HepG2 (cell line): Measurements from ENCODE around the gene NUB1. TPM values are rescaled to one million over a fixed set of nuclear protein-coding genes. Genes with fewer than 3 reads are reported as not detected.

Source experiments
- ATAC-seq: fragments of 200-7000 bp; cut with Tn5 transposase; 3 replicates; pipeline ENCODE4 v1.9.1; 2020; ENCODE audit warnings: mild to moderate bottlenecking, moderate library complexity
- BruUV-seq: library from RNA; stranded (reverse); fragments of 400-500 nt; replicated peaks from 2 replicates; lab custom pipeline; 2021; lab: Mats Ljungman, UMichigan
- CTCF ChIA-PET: fragments of 300-600 bp; formaldehyde crosslinking; extraction: SDS; loops from one replicate; lab custom pipeline; 2021; ENCODE audit warnings: low total read pairs, inconsistent platforms, low intra/inter-chr PET ratio; lab: Yijun Ruan, JAX
- POLR2A ChIA-PET: fragments of 350-600 bp; sonication (Branson Sonifier 250); formaldehyde crosslinking; loops from one replicate; lab custom pipeline; 2020; ENCODE audit warnings: antibody characterized with exemption, inconsistent platforms; lab: Yijun Ruan, JAX
- DNase-seq: peaks from one replicate; pipeline ENCODE4 v3.0.0-alpha.2; 2015; ENCODE audit warnings: low spot score
- FAIRE-seq: peaks from 3 replicates; lab custom pipeline; 2011; peaks lifted over from hg19 to GRCh38; lab: Jason Lieb, UNC
- H2AFZ ChIP-seq: one replicate; pipeline ENCODE4 v1.6.1; 2011; ENCODE audit warnings: low read length, inconsistent platforms
- H3K27ac ChIP-seq: fragments of 300-600 bp; 3 replicates; pipeline ENCODE4 v1.8.0; 2011; ENCODE audit warnings: mixed run types, mild to moderate bottlenecking, mixed read lengths, low read length, inconsistent platforms; ENCODE audit not compliant: insufficient read depth; ENCODE audit errors: extremely low read length
- H3K27me3 ChIP-seq, 2 experiments: fragments of 200-600 bp in 1 of 2; 2 replicates in 1 of 2; 3 replicates in 1 of 2; pipeline versions ENCODE4 v1.6.0 to v1.8.0; 2011; ENCODE audit warnings: low read length in 2 of 2, mild to moderate bottlenecking in 2 of 2, moderate library complexity in 2 of 2, inconsistent platforms in 1 of 2; ENCODE audit not compliant: insufficient read depth in 2 of 2, control insufficient read depth in 1 of 2
- H3K36me3 ChIP-seq, 2 experiments: fragments of 200-600 bp in 1 of 2; replicated peaks in 1 of 2; 2 replicates in 1 of 2; 3 replicates in 1 of 2; pipeline versions ENCODE4 v1.5.1 to v1.8.0; 2011; ENCODE audit warnings: low read length in 2 of 2, inconsistent platforms in 1 of 2; ENCODE audit not compliant: insufficient read depth in 2 of 2, control insufficient read depth in 1 of 2
- H3K4me1 ChIP-seq: 2 replicates; pipeline ENCODE4 v1.5.1; 2012; ENCODE audit warnings: low read length, inconsistent platforms; ENCODE audit not compliant: insufficient read depth
- H3K4me2 ChIP-seq: 2 replicates; pipeline ENCODE4 v1.6.0; 2011; ENCODE audit warnings: low read depth, low read length, inconsistent platforms
- H3K4me3 ChIP-seq, 3 experiments: fragments of 200-600 bp in 1 of 3; sonication (generic), shearing (Covaris generic) in 1 of 3; replicated peaks in 1 of 3; 2 replicates each; pipeline ENCODE4 v1.5.1; 2011 to 2016; ENCODE audit warnings: low read length in 3 of 3, inconsistent platforms in 2 of 3, low read depth in 2 of 3, mild to moderate bottlenecking in 2 of 3, control low read depth in 1 of 3, mixed read lengths in 1 of 3; ENCODE audit not compliant: insufficient read depth in 1 of 3
- H3K79me2 ChIP-seq: one replicate; pipeline ENCODE4 v1.6.1; 2011; ENCODE audit warnings: low read length, inconsistent platforms; ENCODE audit not compliant: insufficient read depth
- H3K9ac ChIP-seq: 2 replicates; pipeline ENCODE4 v1.6.0; 2011; ENCODE audit warnings: mild to moderate bottlenecking, low read depth, low read length, inconsistent platforms; ENCODE audit not compliant: insufficient read depth
- H3K9me3 ChIP-seq: 2 replicates; pipeline ENCODE4 v1.5.1; 2012; ENCODE audit warnings: mild to moderate bottlenecking, low read length
- H4K20me1 ChIP-seq: 2 replicates; pipeline ENCODE4 v1.6.0; 2011; ENCODE audit warnings: inconsistent platforms, mild to moderate bottlenecking, low read length, moderate library complexity; ENCODE audit not compliant: insufficient read depth
- CBFB ChIP-seq: sonication (generic); formaldehyde crosslinking; IDR thresholded peaks from 2 replicates; pipeline ENCODE4 v1.4.0; 2020; ENCODE audit warnings: missing genetic modification reagents
- IRF9 ChIP-seq: sonication (generic); formaldehyde crosslinking; IDR thresholded peaks from 2 replicates; pipeline ENCODE4 v1.8.0; 2022; ENCODE audit warnings: missing genetic modification reagents, mild to moderate bottlenecking, borderline replicate concordance
- PCBP2 ChIP-seq: fragments of 200-400 bp; formaldehyde crosslinking; optimal IDR thresholded peaks from 2 replicates; pipeline ENCODE3; 2018; ENCODE audit warnings: low read length, low read depth; ENCODE audit not compliant: poor library complexity, severe bottlenecking
- SYNCRIP ChIP-seq: fragments of 200-400 bp; formaldehyde crosslinking; IDR thresholded peaks from 2 replicates; pipeline ENCODE4 v1.6.1; 2018; ENCODE audit warnings: mild to moderate bottlenecking, low read depth, low read length; ENCODE audit not compliant: insufficient read depth
- ZBTB38 ChIP-seq: sonication (generic); formaldehyde crosslinking; IDR thresholded peaks from 2 replicates; pipeline ENCODE4 v1.5.1; 2020; ENCODE audit warnings: mild to moderate bottlenecking, missing genetic modification reagents
- ZFP90 ChIP-seq: sonication (generic); formaldehyde crosslinking; IDR thresholded peaks from 2 replicates; pipeline ENCODE4 v1.8.0; 2022; ENCODE audit warnings: missing genetic modification reagents, mild to moderate bottlenecking, inconsistent platforms, borderline replicate concordance
- ZNF850 ChIP-seq: sonication (generic); formaldehyde crosslinking; conservative IDR thresholded peaks from 2 replicates; pipeline ENCODE4 v1.9.0; 2021; ENCODE audit warnings: mild to moderate bottlenecking, missing genetic modification reagents
- whole genome bisulfite sequencing: methylation state at CpG from one replicate; pipeline ENCODE4 v1.1.6; 2017; ENCODE audit warnings: low lambda C conversion rate; 5-methylcytosine and 5-hydroxymethylcytosine counted together
- in situ Hi-C: cut with HindIII; loops from 2 replicates; pipeline ENCODE4 v1.10.0; 2017; ENCODE audit warnings: low pct_unique_long_range_greater_than_20kb; ENCODE audit not compliant: extremely low pct_ligation_motif_present
- intact Hi-C: fragments of 100-400 bp; cut with micrococcal nuclease; formaldehyde crosslinking; loops from one replicate; pipeline ENCODE4 v1.10.0; 2022; ENCODE audit not compliant: unreplicated experiment
- polyA plus RNA-seq, 8 experiments: library from polyadenylated mRNA; depleted of rRNA in 3 of 8; stranded (reverse) in 7 of 8; unstranded in 1 of 8; fragments of >200 nt; fragmentation: Illumina TruSeq in 4 of 8; extraction: Trizol in 4 of 8; gene quantifications; 2 replicates each; pipeline versions ENCODE4 v1.2.1 to v1.2.3, GENCODE V29; 2011 to 2016; ENCODE audit warnings: low read depth in 4 of 8, missing spikeins in 1 of 8, mixed read lengths in 1 of 8; ENCODE audit not compliant: insufficient read depth in 1 of 8
- total RNA-seq, 5 experiments: library from RNA; depleted of rRNA; stranded (reverse); fragments of >200 nt; fragmentation: Illumina TruSeq; extraction: Trizol; gene quantifications; 2 replicates each; pipeline ENCODE4 v1.2.3, GENCODE V29; 2016; ENCODE audit warnings: low read depth in 1 of 5
- TF ChIP-seq, protein P1 (sequence below): sonication (generic); formaldehyde crosslinking; IDR thresholded peaks from 2 replicates; pipeline ENCODE4 v1.4.0; 2020; ENCODE audit warnings: missing genetic modification reagents, low read depth, mild to moderate bottlenecking, borderline replicate concordance

Gene NUB1
- total and polyA plus RNA-seq, 2 of the 13 experiments (the other 11 are each of a cell fraction or from before 2014, with no cell fraction given), result 27.1 to 37.0 TPM

- ATAC-seq, result peak; percentile 56
- no peak for DNase-seq
- in situ Hi-C loops, result no loop called here
- Histone ChIP-seq H3K4me3 (no peak overlapping the region; a peak in 1 of 6 replicates), H3K27me3 (peaks cover 2 to 25% of the 10 kb centered on the region in 2 experiments; a peak in 3 of 5 replicates), H3K9ac (no peak overlapping the region), H3K79me2 (no peaks in the 10 kb centered on the region), H2AFZ (no peak overlapping the region), H3K4me1 (peaks cover 24% of the 10 kb centered on the region), H3K36me3 (no peaks in the 10 kb centered on the region), H3K27ac (no peak overlapping the region), H3K9me3 (no peaks in the 10 kb centered on the region; the same call in 1 of the 2 replicates), H4K20me1 (no peaks in the 10 kb centered on the region), H3K4me2 (peak overlapping the region; percentile 21; the same call in 1 of the 2 replicates)
- intact Hi-C loops, result no loop called here
- ChIA-PET CTCF (no interaction called here), POLR2A (interaction anchor here (0.6 kb wide), 1 partner anchor 100 kb away, joined by 4 read pairs; no protein-coding TSS in a partner anchor)
- BruUV-seq, result no TSS peak
- TF ChIP-seq SYNCRIP, result no peak
- no peak for TF ChIP-seq ZFP90 (CRISPR knock-in tag)
- no peak for TF ChIP-seq ZNF850 (CRISPR knock-in tag)
- TF ChIP-seq IRF9 (CRISPR knock-in tag), result no peak
- TF ChIP-seq PCBP2, result no peak
- no peak for TF ChIP-seq CBFB (CRISPR knock-in tag)
- no peak for TF ChIP-seq ZBTB38 (CRISPR knock-in tag)
- TF ChIP-seq, protein P1, sequence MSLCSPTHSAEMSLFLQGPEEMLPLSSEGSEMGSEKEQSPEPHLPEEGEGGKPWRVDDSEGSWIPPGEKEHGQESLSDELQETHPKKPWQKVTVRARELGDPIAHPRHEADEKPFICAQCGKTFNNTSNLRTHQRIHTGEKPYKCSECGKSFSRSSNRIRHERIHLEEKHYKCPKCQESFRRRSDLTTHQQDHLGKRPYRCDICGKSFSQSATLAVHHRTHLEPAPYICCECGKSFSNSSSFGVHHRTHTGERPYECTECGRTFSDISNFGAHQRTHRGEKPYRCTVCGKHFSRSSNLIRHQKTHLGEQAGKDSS (CRISPR knock-in tag), result no peak
- WGBS, result 9% methylated on average over 7 of the region's 10 CpGs
- FAIRE-seq, result no peak
These were observed 74.7 kb downstream of the NUB1 start for GRCh38 chr7:151416112-151416940.
